HG03045 (cell line): ENCODE results near the gene STIP1.
"Not testable (repeated sequence)": the region's sequence is repeated elsewhere in the genome, so short reads cannot be mapped to it uniquely, and the experiment has no call there.

Experiments
- ATAC-seq: cut with Tn5 transposase; IDR thresholded peaks from one replicate; pipeline ENCODE4 v1.9.1; 2021; ENCODE audit warnings: mild to moderate bottlenecking, moderate library complexity; ENCODE audit not compliant: unreplicated experiment

The STIP1 gene

DNA sequence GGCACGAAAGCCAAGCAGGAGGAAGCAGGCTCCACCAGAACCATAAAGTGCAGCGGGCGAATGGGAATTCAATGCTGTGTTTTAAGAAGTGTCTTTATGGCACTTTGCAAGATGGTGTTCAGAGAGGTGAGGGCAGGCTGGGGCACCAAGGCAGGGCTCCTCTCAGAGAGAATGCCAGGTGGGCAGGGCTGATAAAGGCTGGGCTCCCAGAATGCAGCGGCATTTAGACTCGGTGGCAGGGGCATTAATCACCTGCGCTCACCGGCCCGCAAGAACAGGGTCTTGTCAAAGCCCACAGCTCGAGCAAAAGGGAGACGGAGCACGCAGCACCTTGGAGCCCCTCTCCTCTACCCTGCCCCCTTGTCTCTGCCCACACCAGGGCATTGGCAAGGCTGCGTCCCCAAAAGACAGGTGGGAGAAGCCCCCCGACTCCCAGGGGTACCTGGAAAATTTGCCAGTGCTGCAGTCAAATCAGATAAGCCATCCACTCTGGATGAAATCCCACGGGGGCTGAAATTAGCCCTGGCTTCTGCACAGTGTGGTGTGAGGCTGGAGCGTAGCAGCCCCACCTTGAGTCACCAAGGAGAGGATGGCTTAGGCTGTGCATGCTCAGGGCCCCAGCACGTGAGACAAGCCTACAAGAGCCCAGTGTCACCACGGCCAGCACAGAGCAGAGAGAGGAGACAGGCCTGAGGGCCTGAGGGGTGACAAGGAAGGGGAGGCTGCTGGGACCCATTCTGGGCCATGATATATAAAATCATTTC is 28.2 kb upstream of the STIP1 start:
- no peak for ATAC-seq

DNA sequence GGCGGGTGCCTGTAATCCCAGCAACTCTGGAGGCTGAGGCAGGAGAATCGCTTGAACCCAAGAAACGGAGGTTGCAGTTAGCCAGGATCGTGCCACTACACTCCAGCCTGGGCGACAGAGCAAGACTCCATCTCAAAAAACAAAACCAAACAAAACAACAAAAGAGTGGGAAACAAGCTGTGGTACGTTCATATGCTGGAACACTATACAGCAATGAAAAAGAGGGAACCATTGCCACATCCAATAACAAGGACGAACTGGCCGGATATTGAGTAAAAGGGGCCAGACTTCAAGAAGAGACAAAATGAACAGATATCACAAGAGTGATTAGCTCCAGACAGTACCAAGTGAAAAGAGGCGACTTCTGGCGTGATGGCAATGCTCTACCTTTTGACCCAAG is 24.9 kb upstream of the STIP1 start:
- no peak for ATAC-seq

DNA sequence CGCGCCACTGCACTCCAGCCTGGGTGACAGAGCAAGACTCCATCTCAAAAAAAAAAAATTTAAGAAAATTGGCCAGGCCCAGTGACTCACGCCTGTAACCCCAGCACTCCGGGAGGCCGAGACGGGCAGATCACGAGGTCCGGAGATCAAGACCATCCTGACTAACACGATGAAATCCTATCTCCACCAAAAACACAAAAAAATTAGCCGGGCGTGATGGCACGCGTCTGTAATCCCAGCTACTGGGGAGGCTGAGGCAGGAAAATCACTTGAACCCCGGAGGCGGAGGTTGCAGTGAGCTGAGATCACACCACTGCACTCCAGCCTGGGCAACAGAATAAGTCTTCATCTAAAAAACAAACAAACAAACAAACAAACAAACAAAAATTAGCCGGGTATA is 23.2 kb upstream of the STIP1 start:
- ATAC-seq = not testable (repeated sequence)

DNA sequence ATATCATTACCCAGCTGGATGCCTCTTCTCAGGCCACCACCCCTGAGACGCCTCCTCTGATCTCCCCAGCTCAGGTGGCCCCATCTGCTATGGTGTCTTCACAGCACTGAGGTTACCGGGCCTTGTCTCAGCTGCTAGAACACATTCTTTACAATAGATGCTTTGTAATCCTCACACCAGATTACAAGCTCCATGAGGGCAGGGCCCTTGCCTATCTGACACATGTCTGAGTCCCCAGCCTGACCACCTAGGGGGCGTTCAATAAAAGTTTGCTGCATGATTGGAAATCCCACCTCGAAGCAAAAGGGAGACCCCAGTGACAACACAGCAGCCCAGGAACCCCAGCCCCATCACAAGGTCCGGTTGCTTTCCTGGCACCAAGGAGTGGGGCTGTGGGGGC is 22.0 kb upstream of the STIP1 start:
- no peak for ATAC-seq

DNA sequence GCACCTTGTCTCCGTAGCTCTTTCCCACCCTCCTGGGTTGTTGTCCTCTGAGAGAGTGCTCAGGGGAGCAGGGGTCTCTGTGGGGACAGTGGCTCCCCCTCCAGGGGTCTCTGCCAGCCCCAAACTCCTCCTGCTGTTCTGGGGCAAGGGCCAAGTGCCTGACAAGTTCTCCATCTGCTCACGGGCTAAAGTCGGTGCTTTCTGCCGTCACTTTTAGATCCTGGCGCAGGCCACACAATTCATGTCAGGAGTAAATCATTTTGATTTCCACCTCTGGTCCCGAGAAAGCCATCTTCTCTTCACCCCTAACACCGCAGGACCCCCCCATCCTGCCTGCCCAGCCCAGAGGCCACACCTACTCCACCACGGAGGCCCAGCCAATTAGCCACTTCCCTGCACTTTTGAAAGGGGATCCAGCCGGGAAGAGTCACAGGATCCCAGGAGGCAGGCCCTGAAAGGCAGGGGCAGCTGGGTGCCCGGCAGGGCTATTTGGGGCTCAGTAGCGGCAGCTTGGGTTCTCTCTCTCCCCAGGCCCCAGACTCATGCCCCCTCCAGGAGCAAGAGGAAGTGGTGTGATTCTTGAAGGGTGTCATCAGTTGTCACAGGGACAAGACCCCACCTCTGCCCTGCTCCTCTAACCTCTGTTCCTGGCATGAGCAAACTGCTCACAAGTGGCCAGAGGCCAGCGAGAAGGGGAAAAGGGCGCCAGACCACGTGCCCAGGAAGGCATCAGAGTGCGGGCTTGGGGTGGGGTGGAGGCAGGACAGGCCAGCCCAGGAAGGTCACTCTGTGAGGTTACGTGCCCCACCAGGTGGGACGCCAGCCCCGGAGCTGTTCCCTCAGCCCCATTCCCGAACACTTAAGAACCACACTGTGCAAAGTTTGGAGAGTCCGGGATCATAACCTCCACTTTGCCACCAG is 21.3 kb upstream of the STIP1 start:
- no peak for ATAC-seq

DNA sequence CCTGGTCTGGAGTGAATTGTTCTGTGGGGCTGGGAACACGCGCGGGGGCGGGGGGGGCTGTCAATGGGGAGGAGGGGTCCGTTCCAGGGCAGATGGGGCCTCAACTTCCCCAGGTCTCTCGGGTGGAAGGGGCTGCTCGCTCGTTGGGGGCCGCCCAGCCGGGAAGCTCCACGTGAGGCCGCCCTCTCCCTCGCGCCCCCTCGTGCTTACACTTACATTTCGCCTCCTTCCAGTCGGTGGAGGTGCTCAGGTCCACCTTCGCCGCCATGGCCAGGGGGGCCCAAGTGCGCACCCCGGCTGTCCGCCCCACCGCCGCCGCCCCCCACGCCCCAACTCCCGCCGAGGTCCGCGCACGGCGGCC is 20.5 kb upstream of the STIP1 start:
- no peak for ATAC-seq

DNA sequence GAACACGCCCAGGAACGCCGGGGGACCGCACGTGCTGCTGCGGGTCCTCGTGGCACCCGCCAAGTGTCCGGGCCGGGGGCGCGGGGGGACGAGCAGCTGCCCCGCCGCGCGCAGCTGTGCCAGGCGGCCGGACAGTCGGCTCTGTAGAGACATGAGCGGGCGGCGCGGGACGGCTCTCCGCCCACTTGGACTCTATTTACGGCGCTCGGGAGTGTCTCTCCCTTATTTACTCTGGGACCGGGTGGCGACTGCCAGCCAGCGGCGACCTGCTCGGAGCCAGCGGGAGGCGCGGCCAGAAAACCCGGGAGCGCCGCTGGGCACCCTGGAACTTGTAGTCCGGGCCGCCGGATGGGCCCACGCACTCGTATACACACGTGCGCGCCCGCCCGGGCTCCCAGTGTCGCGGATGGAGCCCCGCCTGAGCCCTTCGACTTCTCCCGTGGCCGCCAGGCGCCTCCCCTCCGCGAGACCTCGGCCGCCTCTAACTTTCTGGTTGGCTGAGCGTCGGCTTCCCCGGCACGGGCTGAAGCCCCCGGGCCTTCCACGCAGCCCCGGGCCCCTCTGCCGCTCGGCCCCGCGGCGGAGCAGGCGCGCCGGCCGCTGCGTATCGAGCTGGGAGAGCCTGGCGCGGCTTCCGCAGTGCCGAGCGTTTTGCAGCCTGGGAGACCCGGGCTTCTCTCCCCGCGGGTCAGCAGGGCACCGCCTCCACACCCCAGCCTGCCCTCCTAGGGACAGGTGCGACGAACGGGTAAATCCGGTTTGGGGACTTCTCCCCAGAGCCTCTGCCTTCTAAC is 19.9 kb upstream of the STIP1 start, which contains the start of gene MACROD1:
MACROD1 (minus strand) TSS at position 272 of the 794 bp plus-strand sequence; CDS start at position 153, 119 bp downstream.
- peak; percentile 82 for ATAC-seq

DNA sequence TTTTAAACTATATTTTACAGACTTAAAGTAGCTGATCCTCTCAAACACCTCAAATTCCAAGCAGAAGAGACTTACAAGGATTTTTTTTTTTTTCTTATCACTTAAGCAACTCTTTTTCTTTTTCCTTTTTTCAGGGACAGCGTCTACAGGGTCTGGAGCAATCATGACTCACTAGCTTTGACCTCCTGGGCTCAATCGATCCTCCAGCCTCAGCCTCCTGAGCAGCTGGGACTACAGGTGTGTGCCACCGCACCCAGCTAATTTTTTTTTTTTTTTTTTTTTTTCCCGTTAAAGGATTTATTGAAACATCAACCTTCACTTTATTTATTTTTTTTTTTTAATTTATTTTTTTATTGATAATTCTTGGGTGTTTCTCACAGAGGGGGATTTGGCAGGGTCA is 15.6 kb upstream of the STIP1 start:
- no peak for ATAC-seq

DNA sequence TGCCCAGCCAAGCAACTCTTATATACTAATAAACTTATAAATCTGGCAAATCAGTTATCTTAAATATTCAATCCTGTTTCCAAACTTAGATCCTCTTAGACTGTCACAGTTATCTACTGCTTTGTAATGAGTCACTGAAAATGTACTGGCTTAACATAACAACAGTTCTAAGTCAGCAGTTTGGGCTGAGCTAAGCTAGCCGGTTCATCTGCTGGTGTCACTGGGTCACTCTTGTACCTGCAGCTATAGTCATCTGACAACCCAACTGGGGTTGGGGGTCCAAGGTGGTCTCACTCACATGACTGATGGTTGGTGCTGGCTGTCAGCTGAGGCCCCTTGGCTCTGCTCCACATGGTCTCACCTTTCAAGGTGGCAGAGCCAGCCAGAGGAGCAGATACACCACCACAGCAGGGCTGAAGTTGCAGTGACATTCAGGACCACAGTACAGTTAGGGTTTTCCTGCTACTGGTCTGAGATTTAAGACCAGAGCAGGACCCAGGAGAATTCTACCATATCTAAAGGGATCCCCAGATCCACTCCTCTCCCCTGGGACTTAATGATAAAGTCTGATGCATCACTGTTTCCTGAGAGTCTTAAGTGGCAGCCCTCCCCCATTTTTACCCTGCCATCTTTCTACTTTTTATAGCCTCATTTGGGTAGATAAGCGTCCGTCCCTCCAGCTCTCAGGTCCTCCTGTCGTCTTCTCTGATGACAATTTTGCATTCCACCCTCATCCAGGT is 12.2 kb upstream of the STIP1 start:
- no peak for ATAC-seq

DNA sequence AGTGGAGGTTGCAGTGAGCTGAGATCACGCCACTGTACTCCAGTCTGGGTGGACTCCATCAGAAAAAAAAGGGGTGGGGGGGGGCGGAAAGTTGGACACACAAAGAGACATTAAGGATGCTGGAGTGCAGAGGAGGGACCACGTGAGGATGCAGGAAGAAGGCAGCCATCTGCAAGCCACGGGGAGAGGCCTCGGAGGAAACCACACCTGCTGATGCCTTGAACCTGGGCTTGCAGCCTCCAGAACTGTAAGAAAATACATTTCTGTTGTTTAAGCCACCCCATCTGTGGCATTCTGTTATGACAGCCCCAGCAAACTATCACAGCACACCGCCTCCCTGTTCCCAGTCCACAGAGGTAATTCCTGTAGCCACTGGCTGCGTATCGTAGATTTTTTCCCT is 9.2 kb upstream of the STIP1 start:
- ATAC-seq = no peak

DNA sequence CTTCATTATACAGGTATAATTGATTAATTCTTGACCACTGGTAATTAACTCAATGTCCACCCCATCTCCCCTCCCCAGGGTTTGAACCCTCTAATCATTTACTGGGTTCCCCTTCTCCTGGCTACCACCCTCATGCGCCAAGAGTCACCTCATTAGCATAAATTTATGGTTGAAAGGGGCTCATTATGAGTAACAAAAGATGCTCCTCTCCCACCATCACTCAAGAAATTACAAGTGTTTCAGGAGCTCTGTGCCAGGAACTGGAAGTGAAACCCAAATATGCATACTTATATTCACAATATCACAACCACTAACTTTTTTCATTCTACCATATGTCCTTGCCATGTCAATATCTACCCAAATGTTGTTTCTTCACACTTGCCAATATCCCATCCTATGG is 7.8 kb upstream of the STIP1 start:
- ATAC-seq = no peak

DNA sequence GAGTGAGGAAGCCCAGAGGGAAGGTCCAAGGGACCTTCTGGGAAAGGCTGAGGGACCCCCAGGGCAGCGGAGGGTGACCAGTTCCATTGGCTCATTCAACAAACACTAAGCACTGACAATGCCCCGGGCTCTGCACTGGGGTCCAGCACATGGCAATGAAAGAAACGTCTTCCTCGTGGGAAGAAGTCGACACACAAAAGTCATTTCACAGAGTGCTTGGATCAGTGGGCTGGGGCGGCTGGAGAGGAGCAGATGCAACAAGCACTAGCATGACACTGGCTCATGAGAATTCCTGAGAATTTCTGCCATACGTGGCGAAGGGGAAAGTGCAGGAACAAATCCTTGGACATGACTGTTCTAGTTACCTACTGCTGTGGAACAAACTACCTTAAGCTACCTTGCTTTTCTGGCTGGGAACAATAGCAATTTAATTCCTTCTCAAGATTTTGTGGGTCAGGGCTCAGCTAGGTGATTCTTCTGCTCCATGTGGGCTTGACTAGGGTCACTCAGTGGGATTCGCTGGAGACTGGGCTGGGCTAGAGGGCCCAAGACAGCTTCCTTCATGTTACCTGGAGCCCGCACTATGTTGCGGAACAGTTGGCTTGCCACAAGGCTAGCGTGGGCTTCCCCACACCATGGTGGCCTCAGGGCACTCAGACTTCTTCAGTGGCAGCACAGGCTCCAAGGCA is 6.9 kb upstream of the STIP1 start:
- no peak for ATAC-seq

DNA sequence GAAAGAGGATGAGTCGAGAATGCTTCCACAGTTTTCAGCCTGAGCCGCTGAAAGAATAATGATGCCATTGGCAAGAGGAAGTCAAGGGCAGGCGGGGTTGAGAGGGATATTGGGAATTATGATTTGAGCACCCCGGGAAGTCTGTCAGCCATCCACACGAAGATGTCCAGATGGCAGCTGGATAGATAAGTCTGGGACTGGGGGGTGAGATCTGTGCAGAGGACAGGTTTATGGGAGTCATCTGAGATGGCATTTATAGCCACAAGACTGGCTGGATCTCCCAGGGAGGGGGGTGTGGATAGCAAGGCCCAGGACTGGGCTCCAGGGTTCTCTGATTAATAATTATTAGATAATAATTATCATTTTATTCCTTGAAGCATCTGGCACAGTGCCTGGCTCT is 5.1 kb upstream of the STIP1 start:
- no peak for ATAC-seq

DNA sequence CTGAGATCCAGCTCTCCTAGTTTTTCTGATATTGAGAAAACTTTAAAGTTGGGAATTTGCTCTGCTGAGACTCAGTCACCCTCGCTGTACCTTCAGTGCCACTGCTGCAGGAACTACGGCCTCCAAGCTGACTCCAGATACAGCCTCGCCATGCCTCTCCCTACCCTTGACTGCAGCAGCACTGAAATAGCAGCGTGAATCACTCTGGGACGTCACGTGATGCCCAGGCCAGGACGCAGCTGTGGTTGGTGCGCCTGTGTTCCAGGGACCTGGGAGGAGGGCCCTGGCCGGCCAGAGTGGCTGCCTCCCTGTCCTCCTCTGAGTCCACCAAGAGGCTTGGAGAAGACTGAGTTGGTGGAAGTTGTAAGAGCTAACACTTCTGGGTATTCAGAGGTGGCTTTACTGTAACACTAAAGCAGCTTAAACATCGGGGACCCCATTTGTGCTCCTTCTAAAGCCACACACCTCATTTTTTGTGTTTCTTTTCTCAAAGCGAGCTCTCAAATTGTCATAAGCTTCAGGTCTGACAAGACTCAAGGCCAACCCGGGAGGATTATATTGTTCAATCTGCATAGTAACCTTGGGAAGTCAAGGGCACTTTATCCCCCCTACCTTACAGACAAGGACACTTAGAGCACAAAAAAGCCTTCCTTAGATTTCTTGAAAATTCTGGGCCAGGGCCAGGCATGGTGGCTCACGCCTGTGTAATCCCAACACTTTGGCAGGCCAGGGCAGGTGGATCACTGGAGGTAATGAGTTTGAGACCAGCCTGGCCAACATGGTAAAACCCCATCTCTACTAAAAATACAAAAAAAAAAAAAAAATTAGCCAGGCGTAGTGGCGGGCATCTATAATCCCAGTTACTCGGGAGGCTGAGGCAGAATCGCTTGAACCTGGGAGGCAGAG is 4.2 kb upstream of the STIP1 start:
- no peak for ATAC-seq

DNA sequence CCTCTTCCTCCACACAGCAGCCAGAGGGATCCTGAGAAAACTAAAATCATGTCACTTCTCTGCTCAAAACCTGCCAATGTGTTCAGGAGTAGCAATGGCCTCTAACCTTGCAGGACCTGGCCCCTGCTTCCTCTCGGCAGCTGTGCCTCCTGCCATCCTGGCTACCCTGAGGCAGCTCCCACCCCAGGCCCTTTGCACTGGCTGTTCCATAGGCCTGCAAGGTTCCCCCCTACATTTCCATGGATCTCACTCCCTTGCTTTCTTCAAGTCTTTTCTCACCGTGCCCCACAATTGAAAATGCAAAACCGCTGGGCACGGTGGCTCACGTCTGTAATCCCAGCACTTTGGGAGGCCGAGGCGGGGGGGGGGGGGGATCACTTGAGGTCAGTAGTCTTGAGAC is 2.1 kb upstream of the STIP1 start:
- ATAC-seq = no peak

DNA sequence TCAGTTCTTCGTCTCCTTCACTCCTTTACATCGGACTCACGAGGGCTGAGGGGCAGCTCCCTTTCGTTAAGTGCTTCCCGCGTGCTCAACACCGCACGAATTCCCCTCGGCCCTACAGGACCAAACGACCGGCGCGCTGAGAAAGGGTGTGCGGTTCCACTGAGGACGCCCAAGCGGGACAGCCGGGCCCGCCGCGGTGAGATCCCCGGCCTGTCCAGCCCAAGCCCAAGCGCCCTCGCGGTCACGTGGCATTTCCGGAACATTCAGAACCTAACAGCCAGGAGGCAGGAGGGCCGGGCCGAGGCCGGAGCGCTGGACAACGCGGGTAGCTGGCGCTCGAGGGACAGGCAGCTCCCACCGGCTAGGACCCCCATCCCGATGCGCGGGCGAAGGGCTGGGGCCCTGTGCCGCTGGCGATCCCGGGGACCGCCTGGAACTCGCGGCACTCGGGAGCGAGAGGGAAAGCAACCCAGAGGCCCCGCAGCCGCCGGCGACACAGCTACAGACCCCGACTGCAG is 737 bp upstream of the STIP1 start:
- ATAC-seq = peak; percentile 21

DNA sequence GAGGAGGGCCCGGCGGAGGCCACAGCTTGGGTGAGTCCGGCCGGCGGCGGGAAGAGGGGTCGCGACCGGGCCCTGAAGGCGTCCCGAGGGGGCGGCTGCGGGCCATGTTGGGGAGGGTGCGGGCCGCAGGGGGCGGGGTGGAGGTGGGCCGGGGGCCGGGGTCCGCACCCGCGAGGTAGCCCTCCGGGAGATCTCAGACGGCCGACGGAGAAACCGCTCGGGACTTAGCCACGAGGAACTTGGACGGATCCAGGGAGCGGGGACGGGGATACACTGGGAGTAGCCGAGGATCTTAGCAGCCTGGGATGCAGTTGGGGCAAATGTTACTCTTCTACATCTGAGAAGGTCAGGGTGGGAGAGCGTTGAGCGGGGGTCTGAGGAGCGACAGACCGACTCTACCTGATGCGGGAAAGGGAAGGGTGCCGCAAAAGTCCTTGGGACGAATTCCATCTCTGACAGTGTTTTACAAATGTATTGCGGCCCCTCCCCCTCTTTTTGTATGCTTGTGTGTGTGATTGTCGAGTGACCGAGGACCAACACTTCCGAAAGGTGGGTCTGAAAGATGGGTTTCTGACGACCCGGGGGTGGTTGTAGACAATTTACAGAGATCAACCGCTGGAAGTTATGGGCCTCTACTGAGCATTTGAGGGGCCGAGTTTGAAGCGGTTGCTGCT is 658 bp downstream of the STIP1 start:
- peak; percentile 2 for ATAC-seq

DNA sequence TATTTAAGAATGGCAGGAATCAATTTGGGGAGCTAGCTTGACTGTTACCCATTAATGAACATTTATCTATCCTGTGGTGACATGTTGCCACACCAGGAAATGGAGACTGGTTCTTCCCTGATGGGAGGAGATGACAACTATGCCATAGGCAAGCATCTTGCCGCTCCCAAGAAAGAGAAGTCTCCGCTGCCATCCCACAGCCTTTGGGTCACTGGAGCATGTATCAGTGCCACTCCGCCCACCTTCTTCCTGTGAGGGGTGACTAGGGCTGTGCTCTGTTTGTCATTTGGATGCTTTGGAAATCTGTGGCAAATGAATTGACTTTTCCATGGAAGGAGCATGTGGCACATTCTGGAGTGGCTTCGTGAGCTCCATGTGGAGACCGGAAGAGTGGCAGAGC is 6.5 kb downstream of the STIP1 start:
- ATAC-seq = no peak
